PC-3 (cell line): ENCODE results near the gene MAPK8. TPM values are rescaled to one million over a fixed set of nuclear protein-coding genes. Genes with fewer than 3 reads are reported as not detected.

ENCODE experiments used
- ATAC-seq: fragments of 200-7000 bp; cut with Tn5 transposase; 2 replicates; pipeline ENCODE4 v1.9.1; 2020; ENCODE audit warnings: mild to moderate bottlenecking, moderate library complexity
- BruUV-seq: library from RNA; stranded (reverse); fragments of 400-500 nt; replicated peaks from 2 replicates; lab custom pipeline; 2021; lab: Mats Ljungman, UMichigan
- CTCF ChIA-PET: fragments of 300-600 bp; sonication (Branson Sonifier 250); formaldehyde crosslinking; loops from one replicate; lab custom pipeline; 2022; ENCODE audit warnings: antibody characterized with exemption; lab: Charles Lee
- POLR2A ChIA-PET: fragments of 300-600 bp; sonication (Branson Sonifier 250); formaldehyde crosslinking; loops from one replicate; lab custom pipeline; 2022; ENCODE audit warnings: antibody characterized with exemption; ENCODE audit not compliant: unreplicated experiment; lab: Charles Lee
- DNase-seq: peaks from one replicate; pipeline ENCODE4 v3.0.0-alpha.2; 2015
- H2AFZ ChIP-seq: fragments of 300-600 bp; sonication (generic); 2 replicates; pipeline ENCODE4 v1.6.0; 2016; ENCODE audit warnings: antibody characterized with exemption, low read length
- H3F3A ChIP-seq: fragments of 300-600 bp; sonication (generic); one replicate; pipeline ENCODE4 v1.6.0; 2017; ENCODE audit warnings: antibody characterized with exemption, low read length, control low read depth, mild to moderate bottlenecking; ENCODE audit not compliant: unreplicated experiment
- H3K27ac ChIP-seq: fragments of 300-600 bp; sonication (generic); 2 replicates; pipeline ENCODE4 v1.5.1; 2016; ENCODE audit warnings: mild to moderate bottlenecking, low read length
- H3K27me3 ChIP-seq: fragments of 300-600 bp; sonication (generic); 2 replicates; pipeline ENCODE4 v1.6.1; 2016; ENCODE audit warnings: low read length, mixed read lengths
- H3K36me3 ChIP-seq: fragments of 300-600 bp; sonication (generic); 2 replicates; pipeline ENCODE4 v1.6.1; 2016; ENCODE audit warnings: low read depth, mixed run types, low read length, mixed read lengths
- H3K4me1 ChIP-seq: fragments of 300-600 bp; sonication (generic); 2 replicates; pipeline ENCODE4 v1.5.1; 2016; ENCODE audit warnings: low read length; ENCODE audit not compliant: insufficient read depth
- H3K4me2 ChIP-seq: fragments of 300-600 bp; sonication (generic); 2 replicates; pipeline ENCODE4 v1.6.0; 2016; ENCODE audit warnings: low read length
- H3K4me3 ChIP-seq: fragments of 300-600 bp; sonication (generic); 2 replicates; pipeline ENCODE4 v1.5.1; 2016; ENCODE audit warnings: mild to moderate bottlenecking, low read length, mixed read lengths
- H3K79me2 ChIP-seq: fragments of 300-600 bp; sonication (generic); 2 replicates; pipeline ENCODE4 v1.6.1; 2017; ENCODE audit warnings: low read length, mixed read lengths
- H3K9ac ChIP-seq: fragments of 300-600 bp; sonication (generic); 2 replicates; pipeline ENCODE4 v1.6.0; 2016; ENCODE audit warnings: mild to moderate bottlenecking, low read length
- H3K9me2 ChIP-seq: fragments of 300-600 bp; sonication (generic); replicated peaks from 2 replicates; pipeline ENCODE4 v1.6.1; 2016; ENCODE audit warnings: mixed run types, low read length, mixed read lengths
- H3K9me3 ChIP-seq: fragments of 300-600 bp; sonication (generic); 2 replicates; pipeline ENCODE4 v1.6.1; 2016; ENCODE audit warnings: low read length, mixed read lengths
- H4K20me1 ChIP-seq: fragments of 300-600 bp; sonication (generic); 2 replicates; pipeline ENCODE4 v1.6.1; 2016; ENCODE audit warnings: low read length, mixed read lengths
- EZH2 ChIP-seq: fragments of 300-600 bp; sonication (generic); IDR thresholded peaks from one replicate; pipeline ENCODE4 v1.6.1; 2017; ENCODE audit warnings: antibody characterized with exemption, mild to moderate bottlenecking, low read length; ENCODE audit not compliant: unreplicated experiment
- EZH2phosphoT487 ChIP-seq: fragments of 300-600 bp; sonication (generic); IDR thresholded peaks from 2 replicates; pipeline ENCODE4 v1.6.1; 2018; ENCODE audit warnings: mild to moderate bottlenecking, antibody characterized with exemption, low read length, borderline replicate concordance
- intact Hi-C: fragments of 100-400 bp; cut with micrococcal nuclease; formaldehyde crosslinking; loops from 2 replicates; pipeline ENCODE4 v1.9.0; 2023
- total RNA-seq: library from RNA; depleted of rRNA; stranded (reverse); fragments of >200 nt; gene quantifications from 2 replicates; pipeline ENCODE4 v1.2.3, GENCODE V29; 2014
- TF ChIP-seq, protein P1 (sequence below): fragments of 300-600 bp; sonication (generic); conservative IDR thresholded peaks from 2 replicates; pipeline ENCODE4 v1.5.1; 2017; ENCODE audit warnings: antibody characterized with exemption, low read depth, mild to moderate bottlenecking, low read length

Gene MAPK8
- total RNA-seq, 1 experiment from 2014 or later, result 26.6 TPM

DNA sequence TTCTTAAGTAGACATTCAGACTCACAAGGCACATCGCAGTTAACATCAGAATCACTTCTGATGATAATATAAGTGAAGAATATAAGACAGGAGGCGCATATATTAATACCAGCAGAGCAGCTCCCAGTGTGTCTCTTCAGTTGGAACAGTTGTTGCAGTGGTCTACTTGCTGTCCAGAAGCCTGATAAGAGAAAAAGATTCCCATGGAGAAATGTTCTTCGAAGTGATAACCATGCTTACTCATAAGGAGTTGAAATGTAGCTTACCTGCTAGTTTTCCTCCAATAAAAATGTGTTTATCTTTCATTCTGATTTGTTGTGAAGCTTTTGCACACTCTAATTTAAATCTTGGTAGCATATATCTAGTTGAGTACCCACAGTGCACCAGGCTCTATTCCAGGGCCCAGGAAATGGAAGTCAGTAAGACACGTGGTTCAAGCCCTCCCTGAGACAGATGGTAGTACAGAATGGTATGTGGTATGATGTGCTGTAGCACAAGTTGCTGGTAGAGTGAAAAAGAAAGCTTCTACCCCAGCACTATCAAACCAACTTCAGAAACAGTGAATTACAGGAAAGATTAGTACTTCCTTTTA lies 124.0 kb downstream of the MAPK8 start:
- Histone ChIP-seq H3K9ac (no peak overlapping the region), H3K9me2 (no peaks in the 10 kb centered on the region), H3K36me3 (no peaks in the 10 kb centered on the region), H3K4me3 (no peak overlapping the region), H3K4me1 (no peaks in the 10 kb centered on the region), H3K4me2 (no peak overlapping the region), H3K27me3 (peaks cover 23% of the 10 kb centered on the region), H3K27ac (no peak overlapping the region), H3K9me3 (no peaks in the 10 kb centered on the region), H3F3A (no peaks in the 10 kb centered on the region), H3K79me2 (no peaks in the 10 kb centered on the region), H4K20me1 (no peaks in the 10 kb centered on the region), H2AFZ (no peak overlapping the region)
- ChIA-PET CTCF (no interaction called here), POLR2A (no interaction called here)
- ATAC-seq (no peak), DNase-seq (no peak)
- BruUV-seq, result no TSS peak
- intact Hi-C loops, result no loop called here
- no peak for TF ChIP-seq EZH2phosphoT487
- TF ChIP-seq, protein P1, sequence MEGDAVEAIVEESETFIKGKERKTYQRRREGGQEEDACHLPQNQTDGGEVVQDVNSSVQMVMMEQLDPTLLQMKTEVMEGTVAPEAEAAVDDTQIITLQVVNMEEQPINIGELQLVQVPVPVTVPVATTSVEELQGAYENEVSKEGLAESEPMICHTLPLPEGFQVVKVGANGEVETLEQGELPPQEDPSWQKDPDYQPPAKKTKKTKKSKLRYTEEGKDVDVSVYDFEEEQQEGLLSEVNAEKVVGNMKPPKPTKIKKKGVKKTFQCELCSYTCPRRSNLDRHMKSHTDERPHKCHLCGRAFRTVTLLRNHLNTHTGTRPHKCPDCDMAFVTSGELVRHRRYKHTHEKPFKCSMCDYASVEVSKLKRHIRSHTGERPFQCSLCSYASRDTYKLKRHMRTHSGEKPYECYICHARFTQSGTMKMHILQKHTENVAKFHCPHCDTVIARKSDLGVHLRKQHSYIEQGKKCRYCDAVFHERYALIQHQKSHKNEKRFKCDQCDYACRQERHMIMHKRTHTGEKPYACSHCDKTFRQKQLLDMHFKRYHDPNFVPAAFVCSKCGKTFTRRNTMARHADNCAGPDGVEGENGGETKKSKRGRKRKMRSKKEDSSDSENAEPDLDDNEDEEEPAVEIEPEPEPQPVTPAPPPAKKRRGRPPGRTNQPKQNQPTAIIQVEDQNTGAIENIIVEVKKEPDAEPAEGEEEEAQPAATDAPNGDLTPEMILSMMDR, result no peak
- no peak for TF ChIP-seq EZH2

DNA sequence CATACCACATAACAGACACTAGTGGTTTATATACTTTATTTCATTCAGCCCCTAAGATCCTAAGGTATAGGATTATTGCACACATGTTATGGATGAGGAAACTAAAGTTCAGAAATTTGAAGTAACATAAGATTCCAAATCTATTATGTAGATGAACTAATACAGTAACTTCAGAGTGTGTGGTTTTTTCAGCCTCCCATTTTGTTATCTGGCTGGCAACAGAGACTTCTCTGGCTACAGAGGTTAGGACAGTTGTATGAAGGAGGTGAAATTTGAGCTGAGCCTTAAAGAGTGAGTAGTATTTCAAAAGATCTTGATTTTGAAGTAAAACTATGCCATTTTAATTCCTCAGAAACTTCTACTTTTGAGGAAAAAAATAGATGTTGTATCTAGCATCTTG lies 125.4 kb downstream of the MAPK8 start:
- ChIA-PET POLR2A (no interaction called here), CTCF (no interaction called here)
- ATAC-seq (no peak), DNase-seq (no peak)
- no TSS peak for BruUV-seq
- no peak overlapping the region for H3K4me2 ChIP-seq
- no peaks in the 10 kb centered on the region for H3K9me2 ChIP-seq
- TF ChIP-seq, protein P1, result no peak
- TF ChIP-seq EZH2phosphoT487, result no peak
- TF ChIP-seq EZH2, result no peak
- H3K79me2 ChIP-seq, result no peaks in the 10 kb centered on the region
- no peak overlapping the region for H2AFZ ChIP-seq
- no peak overlapping the region for H3K4me3 ChIP-seq
- no peaks in the 10 kb centered on the region for H3K9me3 ChIP-seq
- no peaks in the 10 kb centered on the region for H3K4me1 ChIP-seq
- no peaks in the 10 kb centered on the region for H4K20me1 ChIP-seq
- no peak overlapping the region for H3K27ac ChIP-seq
- H3K27me3 ChIP-seq, result peaks cover 19% of the 10 kb centered on the region
- no peak overlapping the region for H3K9ac ChIP-seq
- H3K36me3 ChIP-seq, result no peaks in the 10 kb centered on the region
- H3F3A ChIP-seq, result no peaks in the 10 kb centered on the region
- intact Hi-C loops, result no loop called here

DNA sequence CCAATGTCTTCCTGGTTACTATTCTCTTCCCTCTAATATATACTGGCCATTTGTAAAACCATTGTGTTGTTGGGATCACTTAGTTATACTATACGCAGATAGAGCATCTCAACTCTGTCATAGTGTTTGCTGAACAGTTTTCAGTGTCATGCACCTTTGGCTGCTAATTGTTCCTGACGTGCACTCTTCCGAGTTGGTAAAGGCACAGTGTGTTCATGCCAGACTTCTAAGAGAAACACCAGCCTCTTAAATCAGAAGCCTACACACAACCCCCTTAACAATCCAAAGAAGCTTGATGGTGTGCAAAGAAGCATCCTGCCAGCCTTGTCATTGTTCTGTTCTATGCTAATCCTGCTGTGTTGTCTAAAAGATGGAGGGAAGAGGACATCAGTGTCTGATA lies 131.1 kb downstream of the MAPK8 start:
- no peaks in the 10 kb centered on the region for H3K9me2 ChIP-seq
- no peak overlapping the region for H2AFZ ChIP-seq
- no TSS peak for BruUV-seq
- POLR2A ChIA-PET, result no interaction called here
- no peak overlapping the region for H3K9ac ChIP-seq
- CTCF ChIA-PET, result no interaction called here
- H3F3A ChIP-seq, result no peaks in the 10 kb centered on the region
- H4K20me1 ChIP-seq, result no peaks in the 10 kb centered on the region
- peaks cover 14% of the 10 kb centered on the region for H3K4me1 ChIP-seq
- H3K27ac ChIP-seq, result no peak overlapping the region
- no peak for TF ChIP-seq EZH2
- TF ChIP-seq, protein P1, result no peak
- no peak for TF ChIP-seq EZH2phosphoT487
- H3K27me3 ChIP-seq, result no peaks in the 10 kb centered on the region; the same call in 1 of the 2 replicates
- H3K36me3 ChIP-seq, result no peaks in the 10 kb centered on the region
- ATAC-seq, result no peak
- no peaks in the 10 kb centered on the region for H3K9me3 ChIP-seq
- H3K4me2 ChIP-seq, result no peak overlapping the region
- H3K79me2 ChIP-seq, result no peaks in the 10 kb centered on the region
- no peak for DNase-seq
- intact Hi-C loops, result no loop called here
- no peak overlapping the region for H3K4me3 ChIP-seq
